K562 (cell line): Measurements from ENCODE around the gene SLC6A7.

Experiments
- IRF2 ChIP-seq: sonication (generic); formaldehyde crosslinking; IDR thresholded peaks from 2 replicates; pipeline ENCODE4 v1.8.1; 2022; ENCODE audit warnings: mild to moderate bottlenecking, missing genetic modification reagents
- PCBP1 ChIP-seq: fragments of 200-400 bp; formaldehyde crosslinking; IDR thresholded peaks from 2 replicates; pipeline ENCODE4 v1.6.1; 2018; ENCODE audit warnings: mild to moderate bottlenecking, low read depth, low read length; ENCODE audit not compliant: poor library complexity, severe bottlenecking
- POLR2AphosphoS5 ChIP-seq: IDR thresholded peaks from 2 replicates; pipeline ENCODE4 v1.6.1; 2011; ENCODE audit warnings: mild to moderate bottlenecking, low read depth, low read length, moderate library complexity; ENCODE audit not compliant: control insufficient read depth, insufficient read depth
- SMARCC2 ChIP-seq: fragments of 450-650 bp; IDR thresholded peaks from 2 replicates; pipeline ENCODE4 v1.6.1; 2017; ENCODE audit warnings: antibody characterized with exemption, moderate library complexity, mild to moderate bottlenecking, low read depth
- TCF7 ChIP-seq: sonication (generic); IDR thresholded peaks from 2 replicates; pipeline ENCODE4 v1.6.1; 2016; ENCODE audit warnings: antibody characterized with exemption, borderline replicate concordance
- TGIF2 ChIP-seq: sonication (generic); formaldehyde crosslinking; IDR thresholded peaks from 2 replicates; pipeline ENCODE4 v1.8.1; 2022; ENCODE audit warnings: mild to moderate bottlenecking, missing genetic modification reagents, moderate library complexity
- ZBTB7A ChIP-seq: IDR thresholded peaks from 2 replicates; pipeline ENCODE4 v1.6.1; 2011; ENCODE audit warnings: low read depth, mild to moderate bottlenecking, low read length, moderate library complexity, borderline replicate concordance; ENCODE audit not compliant: control insufficient read depth
- ZNF140 ChIP-seq: fragments of 250-450 bp; sonication (Bioruptor Pico); IDR thresholded peaks from 2 replicates; pipeline ENCODE4 v1.8.0; 2021; ENCODE audit warnings: moderate library complexity, mild to moderate bottlenecking, inconsistent platforms
- TF ChIP-seq, protein P1 (sequence below): sonication (generic); formaldehyde crosslinking; IDR thresholded peaks from 2 replicates; pipeline ENCODE4 v1.8.1; 2023; ENCODE audit warnings: mild to moderate bottlenecking, missing genetic modification reagents
- TF ChIP-seq, protein P2 (sequence below), 3 experiments: IDR thresholded peaks in 2 of 3; conservative IDR thresholded peaks in 1 of 3; 2 replicates each; pipeline ENCODE4 v1.5.1; 2011 to 2012; ENCODE audit warnings: low read length in 3 of 3, mild to moderate bottlenecking in 3 of 3, control low read depth in 2 of 3, improper control_type of control experiment in 1 of 3, inconsistent platforms in 1 of 3, low read depth in 1 of 3, mixed read lengths in 1 of 3, moderate library complexity in 1 of 3; ENCODE audit not compliant: insufficient read depth in 2 of 3
- TF ChIP-seq, protein P3 (sequence below): fragments of 200-600 bp; sonication (generic); IDR thresholded peaks from one replicate; pipeline ENCODE4 v1.6.1; 2012; ENCODE audit warnings: mild to moderate bottlenecking, low read depth, low read length, inconsistent platforms

DNA sequence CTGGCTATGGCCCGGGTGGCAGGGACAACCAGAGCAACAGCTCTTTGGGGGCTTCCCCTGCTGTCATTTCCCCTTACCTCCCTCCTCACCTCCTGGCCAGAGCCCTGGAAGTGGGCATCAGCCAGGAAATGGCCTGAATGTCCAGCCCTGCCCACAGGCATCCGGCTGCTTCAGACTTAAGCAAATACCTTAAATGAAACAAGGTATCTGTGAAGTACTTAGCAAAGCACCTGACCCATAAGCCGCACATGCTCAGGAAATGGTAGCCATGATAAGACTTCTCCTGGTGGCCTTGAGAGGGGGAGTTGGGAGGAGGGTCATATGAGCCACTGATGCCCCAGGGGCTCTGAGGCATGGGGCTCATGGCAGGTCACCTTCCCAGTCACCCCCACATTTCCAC is 55.9 kb downstream of the SLC6A7 start:
- TF ChIP-seq TCF7 = no peak
- no peak for TF ChIP-seq TGIF2 (CRISPR knock-in tag)
- TF ChIP-seq ZNF140 (CRISPR knock-in tag) = no peak
- no peak for TF ChIP-seq SMARCC2
- TF ChIP-seq, protein P1, sequence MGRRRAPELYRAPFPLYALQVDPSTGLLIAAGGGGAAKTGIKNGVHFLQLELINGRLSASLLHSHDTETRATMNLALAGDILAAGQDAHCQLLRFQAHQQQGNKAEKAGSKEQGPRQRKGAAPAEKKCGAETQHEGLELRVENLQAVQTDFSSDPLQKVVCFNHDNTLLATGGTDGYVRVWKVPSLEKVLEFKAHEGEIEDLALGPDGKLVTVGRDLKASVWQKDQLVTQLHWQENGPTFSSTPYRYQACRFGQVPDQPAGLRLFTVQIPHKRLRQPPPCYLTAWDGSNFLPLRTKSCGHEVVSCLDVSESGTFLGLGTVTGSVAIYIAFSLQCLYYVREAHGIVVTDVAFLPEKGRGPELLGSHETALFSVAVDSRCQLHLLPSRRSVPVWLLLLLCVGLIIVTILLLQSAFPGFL (CRISPR knock-in tag) = no peak
- no peak; the same call in 1 of the 2 replicates for TF ChIP-seq ZBTB7A
- no peak for TF ChIP-seq POLR2AphosphoS5
- TF ChIP-seq, protein P2, sequence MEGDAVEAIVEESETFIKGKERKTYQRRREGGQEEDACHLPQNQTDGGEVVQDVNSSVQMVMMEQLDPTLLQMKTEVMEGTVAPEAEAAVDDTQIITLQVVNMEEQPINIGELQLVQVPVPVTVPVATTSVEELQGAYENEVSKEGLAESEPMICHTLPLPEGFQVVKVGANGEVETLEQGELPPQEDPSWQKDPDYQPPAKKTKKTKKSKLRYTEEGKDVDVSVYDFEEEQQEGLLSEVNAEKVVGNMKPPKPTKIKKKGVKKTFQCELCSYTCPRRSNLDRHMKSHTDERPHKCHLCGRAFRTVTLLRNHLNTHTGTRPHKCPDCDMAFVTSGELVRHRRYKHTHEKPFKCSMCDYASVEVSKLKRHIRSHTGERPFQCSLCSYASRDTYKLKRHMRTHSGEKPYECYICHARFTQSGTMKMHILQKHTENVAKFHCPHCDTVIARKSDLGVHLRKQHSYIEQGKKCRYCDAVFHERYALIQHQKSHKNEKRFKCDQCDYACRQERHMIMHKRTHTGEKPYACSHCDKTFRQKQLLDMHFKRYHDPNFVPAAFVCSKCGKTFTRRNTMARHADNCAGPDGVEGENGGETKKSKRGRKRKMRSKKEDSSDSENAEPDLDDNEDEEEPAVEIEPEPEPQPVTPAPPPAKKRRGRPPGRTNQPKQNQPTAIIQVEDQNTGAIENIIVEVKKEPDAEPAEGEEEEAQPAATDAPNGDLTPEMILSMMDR (IDR thresholded peaks at IDR 0.05 in 2 of 3, conservative IDR thresholded peaks at IDR 0.05 in 1 of 3; ENCODE audit: insufficient read depth in 2 of 3, low read depth in 1 of 3, low read length in 3 of 3) = no peak
- TF ChIP-seq, protein P3, sequence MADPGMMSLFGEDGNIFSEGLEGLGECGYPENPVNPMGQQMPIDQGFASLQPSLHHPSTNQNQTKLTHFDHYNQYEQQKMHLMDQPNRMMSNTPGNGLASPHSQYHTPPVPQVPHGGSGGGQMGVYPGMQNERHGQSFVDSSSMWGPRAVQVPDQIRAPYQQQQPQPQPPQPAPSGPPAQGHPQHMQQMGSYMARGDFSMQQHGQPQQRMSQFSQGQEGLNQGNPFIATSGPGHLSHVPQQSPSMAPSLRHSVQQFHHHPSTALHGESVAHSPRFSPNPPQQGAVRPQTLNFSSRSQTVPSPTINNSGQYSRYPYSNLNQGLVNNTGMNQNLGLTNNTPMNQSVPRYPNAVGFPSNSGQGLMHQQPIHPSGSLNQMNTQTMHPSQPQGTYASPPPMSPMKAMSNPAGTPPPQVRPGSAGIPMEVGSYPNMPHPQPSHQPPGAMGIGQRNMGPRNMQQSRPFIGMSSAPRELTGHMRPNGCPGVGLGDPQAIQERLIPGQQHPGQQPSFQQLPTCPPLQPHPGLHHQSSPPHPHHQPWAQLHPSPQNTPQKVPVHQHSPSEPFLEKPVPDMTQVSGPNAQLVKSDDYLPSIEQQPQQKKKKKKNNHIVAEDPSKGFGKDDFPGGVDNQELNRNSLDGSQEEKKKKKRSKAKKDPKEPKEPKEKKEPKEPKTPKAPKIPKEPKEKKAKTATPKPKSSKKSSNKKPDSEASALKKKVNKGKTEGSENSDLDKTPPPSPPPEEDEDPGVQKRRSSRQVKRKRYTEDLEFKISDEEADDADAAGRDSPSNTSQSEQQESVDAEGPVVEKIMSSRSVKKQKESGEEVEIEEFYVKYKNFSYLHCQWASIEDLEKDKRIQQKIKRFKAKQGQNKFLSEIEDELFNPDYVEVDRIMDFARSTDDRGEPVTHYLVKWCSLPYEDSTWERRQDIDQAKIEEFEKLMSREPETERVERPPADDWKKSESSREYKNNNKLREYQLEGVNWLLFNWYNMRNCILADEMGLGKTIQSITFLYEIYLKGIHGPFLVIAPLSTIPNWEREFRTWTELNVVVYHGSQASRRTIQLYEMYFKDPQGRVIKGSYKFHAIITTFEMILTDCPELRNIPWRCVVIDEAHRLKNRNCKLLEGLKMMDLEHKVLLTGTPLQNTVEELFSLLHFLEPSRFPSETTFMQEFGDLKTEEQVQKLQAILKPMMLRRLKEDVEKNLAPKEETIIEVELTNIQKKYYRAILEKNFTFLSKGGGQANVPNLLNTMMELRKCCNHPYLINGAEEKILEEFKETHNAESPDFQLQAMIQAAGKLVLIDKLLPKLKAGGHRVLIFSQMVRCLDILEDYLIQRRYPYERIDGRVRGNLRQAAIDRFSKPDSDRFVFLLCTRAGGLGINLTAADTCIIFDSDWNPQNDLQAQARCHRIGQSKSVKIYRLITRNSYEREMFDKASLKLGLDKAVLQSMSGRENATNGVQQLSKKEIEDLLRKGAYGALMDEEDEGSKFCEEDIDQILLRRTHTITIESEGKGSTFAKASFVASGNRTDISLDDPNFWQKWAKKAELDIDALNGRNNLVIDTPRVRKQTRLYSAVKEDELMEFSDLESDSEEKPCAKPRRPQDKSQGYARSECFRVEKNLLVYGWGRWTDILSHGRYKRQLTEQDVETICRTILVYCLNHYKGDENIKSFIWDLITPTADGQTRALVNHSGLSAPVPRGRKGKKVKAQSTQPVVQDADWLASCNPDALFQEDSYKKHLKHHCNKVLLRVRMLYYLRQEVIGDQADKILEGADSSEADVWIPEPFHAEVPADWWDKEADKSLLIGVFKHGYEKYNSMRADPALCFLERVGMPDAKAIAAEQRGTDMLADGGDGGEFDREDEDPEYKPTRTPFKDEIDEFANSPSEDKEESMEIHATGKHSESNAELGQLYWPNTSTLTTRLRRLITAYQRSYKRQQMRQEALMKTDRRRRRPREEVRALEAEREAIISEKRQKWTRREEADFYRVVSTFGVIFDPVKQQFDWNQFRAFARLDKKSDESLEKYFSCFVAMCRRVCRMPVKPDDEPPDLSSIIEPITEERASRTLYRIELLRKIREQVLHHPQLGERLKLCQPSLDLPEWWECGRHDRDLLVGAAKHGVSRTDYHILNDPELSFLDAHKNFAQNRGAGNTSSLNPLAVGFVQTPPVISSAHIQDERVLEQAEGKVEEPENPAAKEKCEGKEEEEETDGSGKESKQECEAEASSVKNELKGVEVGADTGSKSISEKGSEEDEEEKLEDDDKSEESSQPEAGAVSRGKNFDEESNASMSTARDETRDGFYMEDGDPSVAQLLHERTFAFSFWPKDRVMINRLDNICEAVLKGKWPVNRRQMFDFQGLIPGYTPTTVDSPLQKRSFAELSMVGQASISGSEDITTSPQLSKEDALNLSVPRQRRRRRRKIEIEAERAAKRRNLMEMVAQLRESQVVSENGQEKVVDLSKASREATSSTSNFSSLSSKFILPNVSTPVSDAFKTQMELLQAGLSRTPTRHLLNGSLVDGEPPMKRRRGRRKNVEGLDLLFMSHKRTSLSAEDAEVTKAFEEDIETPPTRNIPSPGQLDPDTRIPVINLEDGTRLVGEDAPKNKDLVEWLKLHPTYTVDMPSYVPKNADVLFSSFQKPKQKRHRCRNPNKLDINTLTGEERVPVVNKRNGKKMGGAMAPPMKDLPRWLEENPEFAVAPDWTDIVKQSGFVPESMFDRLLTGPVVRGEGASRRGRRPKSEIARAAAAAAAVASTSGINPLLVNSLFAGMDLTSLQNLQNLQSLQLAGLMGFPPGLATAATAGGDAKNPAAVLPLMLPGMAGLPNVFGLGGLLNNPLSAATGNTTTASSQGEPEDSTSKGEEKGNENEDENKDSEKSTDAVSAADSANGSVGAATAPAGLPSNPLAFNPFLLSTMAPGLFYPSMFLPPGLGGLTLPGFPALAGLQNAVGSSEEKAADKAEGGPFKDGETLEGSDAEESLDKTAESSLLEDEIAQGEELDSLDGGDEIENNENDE = no peak
- TF ChIP-seq PCBP1 = no peak
- TF ChIP-seq IRF2 = no peak
